Omental fat pad (tissue), 4 donors: ENCODE data around the gene IL36RN. TPM values are rescaled to one million over a fixed set of nuclear protein-coding genes. Genes with fewer than 3 reads are reported as not detected.

ENCODE experiments used
- ATAC-seq: fragments of 150-250 bp; one replicate; pipeline ENCODE4 v1.9.1; 2016; ENCODE audit warnings: mild to moderate bottlenecking, moderate library complexity; ENCODE audit not compliant: low FRiP score
- DNase-seq: peaks from one replicate; pipeline ENCODE4 v3.0.0-alpha.2; 2019; ENCODE audit warnings: low spot score
- total RNA-seq, 4 donors: library from RNA; depleted of rRNA; stranded (reverse); fragments of >200 nt; gene quantifications; one replicate each; pipeline ENCODE4 v1.1.0, GENCODE V29; 2016
- TF ChIP-seq, protein P1 (sequence below), 3 donors: fragments of 450-650 bp; IDR thresholded peaks; one replicate each; pipeline ENCODE4 v1.5.1; 2016 to 2017; ENCODE audit warnings: antibody characterized with exemption in 3 of 3, mild to moderate bottlenecking in 3 of 3, moderate library complexity in 2 of 3

Gene IL36RN
- total RNA-seq, 4 donors from 2014 or later = not detected

GRCh38 chr2:113083296-113083695, 24.3 kb downstream of the IL36RN start:
- TF ChIP-seq, protein P1, sequence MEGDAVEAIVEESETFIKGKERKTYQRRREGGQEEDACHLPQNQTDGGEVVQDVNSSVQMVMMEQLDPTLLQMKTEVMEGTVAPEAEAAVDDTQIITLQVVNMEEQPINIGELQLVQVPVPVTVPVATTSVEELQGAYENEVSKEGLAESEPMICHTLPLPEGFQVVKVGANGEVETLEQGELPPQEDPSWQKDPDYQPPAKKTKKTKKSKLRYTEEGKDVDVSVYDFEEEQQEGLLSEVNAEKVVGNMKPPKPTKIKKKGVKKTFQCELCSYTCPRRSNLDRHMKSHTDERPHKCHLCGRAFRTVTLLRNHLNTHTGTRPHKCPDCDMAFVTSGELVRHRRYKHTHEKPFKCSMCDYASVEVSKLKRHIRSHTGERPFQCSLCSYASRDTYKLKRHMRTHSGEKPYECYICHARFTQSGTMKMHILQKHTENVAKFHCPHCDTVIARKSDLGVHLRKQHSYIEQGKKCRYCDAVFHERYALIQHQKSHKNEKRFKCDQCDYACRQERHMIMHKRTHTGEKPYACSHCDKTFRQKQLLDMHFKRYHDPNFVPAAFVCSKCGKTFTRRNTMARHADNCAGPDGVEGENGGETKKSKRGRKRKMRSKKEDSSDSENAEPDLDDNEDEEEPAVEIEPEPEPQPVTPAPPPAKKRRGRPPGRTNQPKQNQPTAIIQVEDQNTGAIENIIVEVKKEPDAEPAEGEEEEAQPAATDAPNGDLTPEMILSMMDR (IDR thresholded peaks at IDR 0.05) = no peak
- no peak for DNase-seq
- no peak for ATAC-seq

DNA sequence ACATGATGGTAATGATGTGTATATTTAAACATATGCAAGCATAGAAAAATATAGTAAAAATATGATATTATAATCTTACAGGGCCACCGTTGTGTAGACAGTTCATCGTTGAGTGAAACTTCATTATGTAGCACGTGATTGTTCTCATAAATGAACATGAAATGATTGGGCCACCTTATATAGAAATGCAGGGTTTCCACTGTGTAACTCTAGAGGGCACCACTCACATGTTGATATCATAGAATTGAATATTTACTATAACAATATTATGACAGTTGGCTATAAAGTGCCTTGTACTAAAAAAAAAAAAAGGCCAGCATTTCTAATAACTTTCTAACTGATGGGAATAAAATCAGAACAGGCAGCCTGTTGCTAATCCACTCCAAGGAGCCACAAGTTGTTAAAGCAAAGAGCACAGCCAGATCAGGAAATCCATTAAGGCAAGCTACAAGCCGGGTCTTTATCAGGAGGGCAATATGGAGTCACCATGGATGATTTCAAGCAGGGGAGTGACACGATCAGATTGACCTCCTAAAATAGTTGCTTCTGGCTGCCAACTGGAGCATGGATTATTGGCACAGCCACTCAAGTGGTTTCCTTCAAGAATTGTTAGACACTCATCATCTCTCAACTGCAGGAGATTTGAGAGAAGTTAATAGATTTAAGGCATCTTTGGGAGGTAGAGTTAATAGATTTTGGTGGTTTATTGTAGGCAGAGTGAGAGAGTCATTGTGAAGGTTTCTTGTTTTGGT, 25.4 kb downstream of the IL36RN start:
- TF ChIP-seq, protein P1 (IDR thresholded peaks at IDR 0.05) = no peak
- DNase-seq = no peak
- ATAC-seq = no peak

DNA sequence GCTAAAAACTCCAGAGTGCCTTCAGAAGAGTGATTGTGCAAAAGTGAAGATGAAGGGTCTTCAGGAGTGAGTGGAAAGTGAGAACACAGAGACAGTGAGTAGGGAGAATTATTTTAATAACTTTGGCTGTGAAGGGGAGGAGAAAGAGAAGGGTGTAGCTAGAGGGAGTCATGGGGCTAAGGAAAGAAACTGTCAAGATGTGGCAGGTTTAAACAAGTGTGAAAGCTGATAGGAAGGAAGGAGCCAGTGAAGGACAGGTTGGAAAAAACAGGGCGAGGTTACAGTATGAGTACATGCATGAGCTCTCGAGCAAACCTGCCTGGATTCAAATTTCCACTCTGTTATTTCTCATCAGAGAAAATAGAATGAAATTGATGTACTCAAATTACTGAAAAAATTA, 26.5 kb downstream of the IL36RN start:
- no peak for DNase-seq
- TF ChIP-seq, protein P1 (IDR thresholded peaks at IDR 0.05) = no peak
- no peak for ATAC-seq

GRCh38 chr2:113088213-113088992, 29.4 kb downstream of the IL36RN start:
- DNase-seq (no peak), ATAC-seq (no peak)
- TF ChIP-seq, protein P1 (IDR thresholded peaks at IDR 0.05) = no peak

DNA sequence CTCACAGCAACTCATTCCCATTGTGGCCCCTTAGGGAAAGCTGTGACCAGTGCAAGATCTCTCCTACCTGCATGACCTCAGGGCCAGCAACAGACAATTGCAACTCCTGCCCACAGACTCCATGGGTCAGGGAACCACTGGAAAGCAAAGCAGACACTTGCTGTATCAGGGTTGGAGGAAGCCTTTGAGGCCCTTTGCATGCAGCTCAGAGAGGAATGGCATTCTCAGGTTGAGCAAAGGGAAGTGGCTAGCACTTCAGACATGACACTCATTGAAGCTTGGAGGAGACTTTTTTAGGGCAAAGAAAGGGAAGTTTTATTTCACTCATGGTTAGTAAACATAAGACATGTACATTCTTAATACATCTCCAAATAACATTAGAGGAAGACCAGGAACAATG, 30.9 kb downstream of the IL36RN start:
- ATAC-seq (no peak), DNase-seq (no peak)
- TF ChIP-seq, protein P1 (IDR thresholded peaks at IDR 0.05) = no peak

- TF ChIP-seq, protein P1 (IDR thresholded peaks at IDR 0.05) = no peak
- DNase-seq (no peak), ATAC-seq (no peak)
These were observed 32.4 kb downstream of the IL36RN start for GRCh38 chr2:113091231-113091896.
